HFF-Myc (cell line): ENCODE data around the gene PTPN1.

Experiments
- DNase-seq: peaks from one replicate; pipeline ENCODE4 v3.0.0-alpha.2; 2011; ENCODE audit warnings: low read depth; ENCODE audit errors: extremely low read depth
- H3K4me3 ChIP-seq: replicated peaks from 2 replicates; pipeline ENCODE4 v1.5.1; 2011; ENCODE audit warnings: low read depth, mild to moderate bottlenecking, control low read depth, low read length
- CTCF ChIP-seq: IDR thresholded peaks from 2 replicates; pipeline ENCODE4 v1.5.1; 2012; ENCODE audit warnings: mild to moderate bottlenecking, low read depth, low read length, control low read depth; ENCODE audit errors: missing control alignments

PTPN1 gene

GRCh38 chr20:50482396-50482981 lies 27.7 kb upstream of the PTPN1 start:
- no peak for DNase-seq
- no peak overlapping the region for H3K4me3 ChIP-seq
- TF ChIP-seq CTCF: no peak

GRCh38 chr20:50484271-50484976 lies 25.8 kb upstream of the PTPN1 start:
- H3K4me3 ChIP-seq: no peak overlapping the region
- no peak for TF ChIP-seq CTCF
- no peak for DNase-seq

- no peak for TF ChIP-seq CTCF
- H3K4me3 ChIP-seq: no peak overlapping the region
- DNase-seq: no peak
Observed at GRCh38 chr20:50487397-50487796, 22.8 kb upstream of the PTPN1 start.

DNA sequence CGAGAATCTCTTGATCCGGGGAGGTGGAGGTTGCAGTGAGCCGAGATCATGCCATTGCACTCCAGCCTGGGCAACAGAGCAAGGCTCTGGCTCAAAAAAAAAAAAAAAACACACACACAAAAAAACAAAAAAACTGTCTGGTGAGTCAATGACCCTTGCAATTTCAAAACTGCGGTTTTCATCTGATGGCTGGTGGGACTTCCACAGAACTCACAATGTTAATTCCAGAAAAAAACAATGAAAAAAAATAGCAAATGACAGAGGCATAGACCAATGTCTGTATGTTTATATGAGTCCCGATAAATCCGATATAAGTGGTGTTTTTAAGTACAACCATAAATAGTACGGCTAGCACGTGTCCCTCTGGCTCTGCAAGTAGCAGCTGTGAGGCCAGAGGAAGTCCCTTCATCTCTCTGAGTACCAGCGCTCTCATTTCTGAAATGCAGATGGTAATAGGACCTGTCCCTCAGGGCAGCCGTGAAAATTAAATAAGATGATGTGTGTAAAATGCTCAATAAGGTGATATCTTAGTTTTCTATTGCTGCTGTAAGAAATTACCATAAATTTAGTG lies 21.9 kb upstream of the PTPN1 start:
- no peak for TF ChIP-seq CTCF
- no peak overlapping the region for H3K4me3 ChIP-seq
- no peak for DNase-seq

GRCh38 chr20:50491168-50491567 lies 19.0 kb upstream of the PTPN1 start:
- H3K4me3 ChIP-seq: no peak overlapping the region
- DNase-seq: no peak
- TF ChIP-seq CTCF: no peak

DNA sequence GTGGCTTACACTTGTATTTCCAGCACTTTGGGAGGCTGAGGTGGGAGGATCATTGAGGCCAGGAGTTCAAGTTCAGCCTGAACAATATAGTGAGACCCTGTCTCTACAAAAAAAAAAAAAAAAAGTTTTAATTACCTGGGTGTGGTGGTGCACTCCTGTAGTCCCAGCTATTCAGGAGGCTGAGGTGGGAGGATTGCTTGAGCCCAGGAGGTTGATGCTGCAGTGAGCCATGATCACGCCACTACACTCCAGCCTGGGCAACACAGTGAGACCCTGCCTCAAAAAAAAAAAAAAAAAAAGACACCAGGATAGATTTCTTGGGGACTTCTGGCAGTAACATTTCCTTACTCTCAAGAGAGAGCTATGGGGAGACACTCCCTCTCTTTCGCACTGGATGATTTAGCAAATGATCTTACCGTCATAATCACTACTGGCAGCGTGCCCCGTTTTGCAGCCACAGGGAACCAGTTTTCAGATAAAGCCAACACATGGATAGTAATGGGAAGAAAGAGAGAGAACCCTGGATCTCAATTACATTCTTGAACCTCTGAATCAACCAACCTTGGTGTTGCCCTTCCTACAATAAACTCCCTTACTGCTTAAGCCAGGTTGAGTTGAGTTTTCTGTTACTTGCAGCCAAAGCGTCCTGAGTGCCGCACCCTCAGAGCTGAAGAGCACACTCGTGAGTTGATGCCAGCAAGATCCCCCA lies 18.1 kb upstream of the PTPN1 start:
- H3K4me3 ChIP-seq: no peak overlapping the region
- no peak for DNase-seq
- TF ChIP-seq CTCF: no peak
